IPS DF 4.7 (cell line): ENCODE results near the gene ERBIN.
"Not testable (repeated sequence)": the region's sequence is repeated elsewhere in the genome, so short reads cannot be mapped to it uniquely, and the experiment has no call there.

Source experiments
- DNase-seq: peaks from one replicate; pipeline ENCODE4 v3.0.0-alpha.2; 2013; ENCODE audit warnings: low spot score; ENCODE audit errors: extremely low read depth

Gene ERBIN

GRCh38 chr5:65916636-65917035 lies 9.7 kb upstream of the ERBIN start:
- no peak for DNase-seq

- DNase-seq: no peak
These were observed 6.6 kb upstream of the ERBIN start for GRCh38 chr5:65919773-65920172.

DNA sequence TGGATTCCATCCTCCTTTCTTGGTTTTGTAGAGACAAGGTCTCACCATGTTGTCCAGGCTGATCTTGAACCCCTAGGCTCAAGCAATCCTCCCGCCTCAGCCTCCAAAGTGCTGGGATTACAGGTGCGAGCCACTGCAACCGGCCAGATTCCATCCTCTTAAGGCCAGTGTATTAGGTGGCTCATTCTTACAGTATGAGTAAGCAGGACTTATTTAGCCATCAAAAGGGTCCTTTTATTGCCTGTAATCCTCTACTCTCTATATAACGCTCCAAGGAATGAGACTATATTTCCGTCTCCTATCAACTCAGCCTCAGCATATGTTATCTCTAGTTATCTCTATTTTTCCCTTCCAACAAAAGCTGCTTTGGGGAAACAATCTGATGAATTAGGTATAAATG lies 3.0 kb upstream of the ERBIN start:
- DNase-seq: no peak

DNA sequence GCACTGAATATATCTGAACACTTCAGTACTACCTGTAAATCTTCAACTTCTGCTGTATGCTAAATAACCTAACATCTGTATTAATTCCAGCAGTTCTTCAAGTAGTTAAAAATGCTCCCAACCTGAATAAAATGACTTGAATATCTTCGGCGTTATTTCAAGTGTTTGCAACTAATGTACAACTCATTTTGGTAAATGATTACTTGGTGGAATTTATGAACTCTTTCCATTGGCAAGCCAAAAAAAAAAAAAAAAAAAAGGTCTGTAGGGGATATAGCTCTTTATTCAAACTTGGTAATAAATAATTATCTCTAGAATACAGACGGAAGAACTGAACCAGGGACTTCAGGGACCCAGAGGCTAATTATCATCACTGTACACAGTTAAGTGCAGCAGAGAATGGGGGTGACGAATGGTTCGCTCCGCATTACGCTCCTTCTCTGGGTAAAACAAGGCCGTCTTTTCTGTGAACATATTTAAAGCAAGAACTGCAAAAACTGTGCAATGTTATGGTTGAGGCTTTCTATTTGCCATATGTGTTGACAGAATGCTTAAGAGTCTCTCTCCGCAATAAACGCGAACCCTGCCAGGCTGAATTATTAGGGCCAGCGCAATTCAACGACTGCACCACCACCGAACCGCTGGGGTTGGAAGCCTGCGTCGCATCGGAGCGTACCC lies 1.9 kb upstream of the ERBIN start:
- no peak for DNase-seq

DNA sequence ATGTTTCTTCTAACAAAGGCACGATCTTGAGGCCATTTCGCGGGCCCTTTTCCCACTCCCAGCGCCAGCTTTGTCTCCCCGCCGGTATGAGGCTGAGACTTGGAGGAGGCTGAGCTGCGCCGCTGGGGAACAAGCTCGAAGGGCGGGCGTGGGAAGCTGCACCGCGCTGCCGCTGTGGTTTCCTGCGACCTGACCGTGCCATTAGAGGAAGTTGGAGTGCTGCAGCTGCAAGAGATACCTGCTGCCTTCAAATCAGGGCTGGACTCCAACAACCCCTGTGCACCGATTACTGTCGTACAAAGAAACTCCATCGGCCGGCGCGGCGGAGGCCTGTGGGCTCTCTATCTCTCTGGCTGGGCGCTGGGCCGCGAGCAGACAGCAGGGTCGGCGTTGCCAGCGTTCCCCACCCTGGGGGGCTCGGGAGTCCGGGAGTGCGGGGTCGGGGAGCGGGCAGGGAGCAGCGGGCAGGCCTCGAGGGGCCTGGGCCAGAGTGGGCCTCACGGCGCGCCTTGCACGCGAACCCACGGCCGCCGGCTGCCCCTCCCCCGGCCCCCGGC lies 1.3 kb upstream of the ERBIN start:
- DNase-seq: no peak

- DNase-seq: no peak
These were observed 637 bp upstream of the ERBIN start for GRCh38 chr5:65925601-65926275.

DNA sequence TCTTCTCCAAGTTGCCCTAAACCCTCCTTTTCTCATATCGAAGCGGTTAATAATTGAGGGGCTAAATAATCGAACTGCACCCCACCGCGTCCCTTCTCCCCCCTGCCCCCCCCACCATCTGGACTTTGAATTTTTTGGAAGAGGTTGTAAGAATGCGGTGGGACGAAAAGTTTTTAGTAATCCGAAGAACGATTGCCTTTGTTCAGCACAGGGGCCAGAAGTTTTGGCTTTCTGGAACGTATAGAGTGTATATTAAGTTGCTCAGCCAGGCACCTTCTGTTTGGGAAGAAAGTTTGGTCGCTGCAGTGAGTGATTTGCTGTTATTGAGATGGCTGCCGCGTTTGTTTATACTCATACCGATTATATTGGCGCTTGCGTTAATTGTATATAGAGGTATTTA lies 518 bp downstream of the ERBIN start:
- no peak for DNase-seq

DNA sequence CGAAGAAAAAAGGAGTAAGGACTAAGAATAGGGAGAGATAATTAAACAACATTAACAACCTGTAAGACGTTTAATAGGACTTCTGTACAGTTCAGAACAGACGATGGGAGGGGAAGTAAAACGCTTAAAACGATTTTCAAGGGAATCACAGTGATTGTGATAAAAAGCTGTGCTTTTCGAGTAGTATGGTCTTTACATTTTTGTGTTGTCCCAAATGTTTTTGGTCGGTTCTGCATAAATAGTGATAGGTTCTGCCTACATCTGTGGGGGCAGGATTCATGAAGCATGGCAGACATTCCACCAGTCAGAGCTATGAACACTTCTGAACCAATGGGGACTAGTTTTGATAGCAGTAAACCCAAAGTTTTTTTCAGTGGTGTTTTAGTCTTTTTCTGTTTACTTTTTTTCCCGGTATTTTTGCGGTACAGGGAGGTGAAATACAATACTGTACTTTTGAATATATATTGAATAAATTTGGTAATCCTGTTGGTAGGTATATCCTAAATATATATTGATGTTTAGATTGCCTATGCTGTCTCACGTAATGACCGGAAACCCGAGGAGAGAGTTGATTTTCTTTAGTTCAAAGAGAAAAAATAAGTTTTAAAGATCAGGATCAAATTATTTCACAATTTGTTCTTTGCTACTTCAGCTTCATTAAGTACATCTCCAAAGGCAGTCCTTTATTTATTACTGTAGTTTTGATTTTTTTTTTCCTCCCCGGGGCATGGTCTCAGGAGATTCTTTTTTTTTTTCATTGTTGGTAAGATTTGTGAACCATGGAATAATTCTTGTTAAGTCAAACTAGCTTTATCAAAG lies 1.3 kb downstream of the ERBIN start:
- DNase-seq: no peak

GRCh38 chr5:65928322-65928752 lies 2.0 kb downstream of the ERBIN start:
- no peak for DNase-seq

DNA sequence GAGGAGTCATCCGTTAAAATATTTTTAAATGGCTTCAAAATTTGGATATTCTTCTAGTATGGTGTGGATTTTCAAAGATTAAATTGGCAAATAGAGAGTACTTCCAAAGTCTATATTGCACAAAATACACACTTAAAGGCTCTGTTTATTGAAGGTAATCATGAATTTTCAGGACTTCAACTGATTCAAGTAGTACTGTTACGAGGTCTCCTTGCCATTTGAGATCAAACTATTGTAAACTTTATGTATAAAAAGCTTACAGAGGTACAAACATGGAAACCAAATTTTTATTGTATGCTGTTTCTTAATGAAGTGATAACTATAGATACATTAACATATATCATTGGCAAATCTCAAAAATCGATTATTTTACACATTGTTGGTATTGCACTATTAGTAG lies 2.5 kb downstream of the ERBIN start:
- DNase-seq: no peak

- no peak for DNase-seq
These were observed 6.3 kb downstream of the ERBIN start for GRCh38 chr5:65932676-65933075.

- DNase-seq: no peak
These were observed 6.9 kb downstream of the ERBIN start for GRCh38 chr5:65933295-65933694.

DNA sequence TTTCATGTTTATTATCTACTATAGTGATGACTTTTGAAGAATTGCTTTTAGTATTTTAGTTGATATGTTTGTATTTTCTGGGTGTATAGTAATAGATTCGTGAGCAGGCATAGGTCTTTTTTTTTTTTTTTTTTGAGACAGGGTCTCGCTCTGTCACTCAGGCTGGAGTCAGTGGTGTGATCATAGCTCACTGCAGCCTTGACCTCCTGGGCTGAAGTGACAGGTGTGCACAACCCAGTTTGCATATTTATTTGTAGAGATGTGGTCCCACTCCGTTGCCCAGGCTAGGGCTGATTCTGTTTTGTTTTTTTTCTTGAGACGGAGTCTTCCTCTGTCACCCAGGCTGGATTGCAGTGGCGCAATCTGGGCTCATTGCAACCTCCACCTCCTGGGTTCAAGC lies 11.9 kb downstream of the ERBIN start:
- no peak for DNase-seq

DNA sequence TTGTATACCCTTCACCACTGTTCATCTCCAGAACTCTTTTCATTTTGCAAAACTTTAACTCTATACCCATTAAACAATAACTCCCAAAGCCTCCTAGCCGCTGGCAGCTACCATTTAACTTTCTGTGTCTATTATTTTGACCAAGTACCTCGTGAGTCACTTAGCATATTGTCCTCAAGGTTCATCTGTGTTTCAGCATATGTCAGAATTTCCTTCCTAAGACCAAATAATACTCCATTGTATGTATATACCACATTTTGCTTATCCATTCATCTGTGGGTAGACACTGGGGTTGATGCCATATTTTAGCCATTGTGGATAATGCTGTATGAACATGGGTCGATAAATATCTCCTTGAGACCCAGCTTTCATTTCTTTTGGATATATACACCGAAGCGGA lies 17.4 kb downstream of the ERBIN start:
- no peak for DNase-seq

DNA sequence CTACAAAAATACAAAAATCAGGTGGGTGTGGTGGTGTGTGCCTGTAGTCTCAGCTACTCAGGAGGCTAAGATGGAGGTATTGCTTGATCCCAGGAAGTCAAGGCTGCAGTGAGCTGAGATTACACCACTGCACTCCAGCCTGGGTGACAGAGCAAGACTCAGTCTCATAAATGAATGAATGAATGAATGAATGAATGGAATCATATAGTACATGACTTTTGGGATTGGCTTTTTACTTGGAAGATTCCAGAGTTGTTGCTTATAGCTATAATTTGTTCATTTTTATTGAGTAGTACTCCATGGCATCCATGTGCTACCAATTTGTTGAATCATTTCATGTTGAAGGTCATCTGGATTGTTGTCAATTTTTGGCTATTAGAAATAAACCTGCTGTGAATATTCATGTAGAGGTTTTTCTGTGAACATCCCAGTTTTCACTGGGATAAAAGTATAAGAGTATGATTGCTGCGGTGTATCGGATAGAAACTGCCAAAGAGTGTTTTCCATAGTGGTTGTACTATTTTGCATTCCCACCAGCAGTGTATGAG lies 19.9 kb downstream of the ERBIN start:
- no peak for DNase-seq

DNA sequence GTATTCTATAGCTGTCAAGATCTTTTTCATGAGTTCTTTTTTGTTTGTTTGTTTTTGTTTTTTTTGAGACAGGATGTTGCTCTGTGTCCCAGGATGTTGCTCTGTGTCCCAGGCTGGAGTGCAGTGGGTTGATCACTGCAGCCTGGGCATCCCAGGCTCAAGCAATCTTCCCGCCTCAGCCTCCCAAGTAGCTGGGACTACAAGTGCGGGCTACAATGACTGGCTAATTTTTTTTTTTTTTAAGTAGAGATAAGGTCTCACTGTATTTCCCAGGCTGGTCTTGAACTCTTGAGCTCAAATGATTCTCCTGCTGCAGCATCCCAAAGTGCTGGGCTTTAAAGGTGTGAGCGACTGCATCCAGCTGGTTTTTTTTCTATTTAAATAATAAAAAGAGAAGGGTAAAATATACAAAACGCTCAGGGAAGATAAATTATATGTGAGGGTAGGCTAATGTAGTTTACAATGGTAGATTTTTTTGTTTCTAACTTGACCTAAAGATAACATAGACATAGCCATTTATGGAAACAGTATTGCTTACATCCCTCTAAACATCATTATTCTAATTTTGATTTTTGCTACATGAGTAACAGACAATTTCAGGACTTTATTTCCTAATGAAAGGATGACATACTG lies 21.9 kb downstream of the ERBIN start:
- DNase-seq: no peak

GRCh38 chr5:65951330-65951729 lies 25.0 kb downstream of the ERBIN start:
- no peak for DNase-seq

DNA sequence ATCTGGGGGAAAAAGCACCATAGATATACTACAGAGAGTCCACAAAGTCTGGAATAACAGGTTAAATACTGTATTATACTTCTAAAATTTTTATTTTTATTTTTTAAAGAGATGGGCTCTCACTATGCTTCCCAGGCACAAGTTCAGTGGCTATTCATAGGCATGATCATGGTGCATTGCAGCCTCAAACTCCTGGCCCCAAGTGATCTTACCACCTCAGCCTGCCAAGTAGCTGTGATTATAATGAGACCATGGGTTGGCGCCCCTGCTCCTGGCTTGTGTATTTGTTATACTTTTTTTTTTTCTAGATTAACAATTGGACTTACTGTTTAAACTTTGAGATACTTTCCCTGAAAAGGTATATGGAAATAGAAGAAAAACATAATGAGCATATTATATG lies 25.9 kb downstream of the ERBIN start:
- DNase-seq: no peak

DNA sequence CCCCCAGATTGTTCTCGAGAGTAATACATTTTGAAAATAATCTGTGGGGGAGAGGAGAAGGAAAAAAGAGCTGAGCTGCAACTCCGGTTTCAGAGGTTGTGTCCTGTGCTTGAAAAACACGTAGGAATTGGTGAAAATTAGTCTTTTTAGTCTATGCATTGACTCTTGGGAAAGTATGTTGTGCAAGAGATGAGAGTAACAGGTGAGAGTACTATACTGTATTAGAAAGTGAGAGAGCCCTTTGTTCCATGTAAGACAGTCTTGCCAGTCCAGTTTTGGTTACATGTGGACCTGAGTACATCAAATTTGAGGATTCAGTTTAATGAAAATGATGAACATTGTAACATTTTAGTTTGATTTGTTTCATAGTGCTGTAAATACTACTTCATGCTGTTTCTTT lies 27.8 kb downstream of the ERBIN start:
- no peak for DNase-seq

- no peak for DNase-seq
These were observed 29.4 kb downstream of the ERBIN start for GRCh38 chr5:65955746-65956145.

GRCh38 chr5:65957703-65958102 lies 31.3 kb downstream of the ERBIN start:
- DNase-seq: not testable (repeated sequence)
